Right lobe of liver (tissue), 6 donors: ENCODE measurements around the gene CDH3. TPM values are rescaled to one million over a fixed set of nuclear protein-coding genes. Genes with fewer than 3 reads are reported as not detected.

Experiments used
- ATAC-seq, 4 donors: fragments of 200-7000 bp; cut with Tn5 transposase; one replicate each; pipeline ENCODE4 v1.9.1; 2020; ENCODE audit warnings: mild to moderate bottlenecking in 4 of 4, moderate library complexity in 4 of 4
- DNase-seq, 3 donors: peaks; one replicate each; pipeline ENCODE4 v3.0.0-alpha.2; 2020
- H3K27ac ChIP-seq, 3 donors: fragments of 200-600 bp; one replicate each; pipeline ENCODE4 v1.8.0; 2022
- H3K27me3 ChIP-seq, 2 donors: fragments of 200-600 bp; one replicate each; pipeline ENCODE4 v1.8.0; 2022
- H3K36me3 ChIP-seq, 4 donors: fragments of 200-600 bp; sonication (generic) in 1 of 4; one replicate each; pipeline versions ENCODE4 v1.5.1 to v1.8.0; 2017 to 2022; ENCODE audit warnings: control low read depth in 1 of 4
- H3K4me1 ChIP-seq, 4 donors: fragments of 200-600 bp; sonication (generic) in 1 of 4; one replicate each; pipeline versions ENCODE4 v1.5.1 to v1.8.0; 2017 to 2022; ENCODE audit warnings: control low read depth in 1 of 4
- H3K4me3 ChIP-seq, 3 donors: fragments of 200-600 bp; one replicate each; pipeline ENCODE4 v1.8.0; 2022
- H3K9me3 ChIP-seq, 4 donors: fragments of 200-600 bp; sonication (generic) in 1 of 4; one replicate each; pipeline versions ENCODE4 v1.5.1 to v1.8.0; 2017 to 2022; ENCODE audit warnings: control low read depth in 1 of 4
- POLR2A ChIP-seq: fragments of 450-650 bp; IDR thresholded peaks from one replicate; pipeline ENCODE4 v1.6.1; 2017; ENCODE audit warnings: antibody characterized with exemption, mild to moderate bottlenecking
- WGBS: methylation state at CpG from one replicate; pipeline ENCODE4 v1.1.6; 2018; ENCODE audit warnings: low coverage, low lambda C conversion rate; ENCODE audit not compliant: insufficient coverage; ENCODE audit errors: missing lambda C conversion rate; 5-methylcytosine and 5-hydroxymethylcytosine counted together
- intact Hi-C, 2 donors: fragments of 100-400 bp; cut with DNase I; formaldehyde crosslinking; loops; one replicate each; pipeline versions ENCODE4 v1.11.2 to v1.14.1; 2022
- total RNA-seq, 6 experiments: library from RNA; depleted of rRNA in 2 of 6; stranded (reverse); fragments of >200 nt in 2 of 6; fragmentation: NEBNext Ultra II Directional in 3 of 6; extraction: Animal tissue kit (Norgen Biotek cat#: 25700) in 3 of 6; gene quantifications; one replicate each; pipeline versions ENCODE4 v1.1.0 to v1.2.4, GENCODE V29; 2016 to 2023
- TF ChIP-seq, protein P1 (sequence below), 4 donors: fragments of 200-600 bp in 3 of 4; fragments of 450-650 bp in 1 of 4; IDR thresholded peaks; one replicate each; pipeline versions ENCODE4 v1.5.1 to v1.8.0; 2016 to 2022; ENCODE audit warnings: antibody characterized with exemption in 4 of 4, mild to moderate bottlenecking in 2 of 4
- donor health status: DM: no; HTN: yes; CAD: no.
- donor health status: DM: no; HTN: no; CAD: no.
- donor health status: DM: no; HTN: no; CAD: no.
- donor health status: DM: no; HTN: yes; CAD: no.
- donor health status: DM: no; HTN: yes; CAD: no.

Gene CDH3
- total RNA-seq, 6 experiments from 2014 or later: 0.06 TPM; not detected in 5

DNA sequence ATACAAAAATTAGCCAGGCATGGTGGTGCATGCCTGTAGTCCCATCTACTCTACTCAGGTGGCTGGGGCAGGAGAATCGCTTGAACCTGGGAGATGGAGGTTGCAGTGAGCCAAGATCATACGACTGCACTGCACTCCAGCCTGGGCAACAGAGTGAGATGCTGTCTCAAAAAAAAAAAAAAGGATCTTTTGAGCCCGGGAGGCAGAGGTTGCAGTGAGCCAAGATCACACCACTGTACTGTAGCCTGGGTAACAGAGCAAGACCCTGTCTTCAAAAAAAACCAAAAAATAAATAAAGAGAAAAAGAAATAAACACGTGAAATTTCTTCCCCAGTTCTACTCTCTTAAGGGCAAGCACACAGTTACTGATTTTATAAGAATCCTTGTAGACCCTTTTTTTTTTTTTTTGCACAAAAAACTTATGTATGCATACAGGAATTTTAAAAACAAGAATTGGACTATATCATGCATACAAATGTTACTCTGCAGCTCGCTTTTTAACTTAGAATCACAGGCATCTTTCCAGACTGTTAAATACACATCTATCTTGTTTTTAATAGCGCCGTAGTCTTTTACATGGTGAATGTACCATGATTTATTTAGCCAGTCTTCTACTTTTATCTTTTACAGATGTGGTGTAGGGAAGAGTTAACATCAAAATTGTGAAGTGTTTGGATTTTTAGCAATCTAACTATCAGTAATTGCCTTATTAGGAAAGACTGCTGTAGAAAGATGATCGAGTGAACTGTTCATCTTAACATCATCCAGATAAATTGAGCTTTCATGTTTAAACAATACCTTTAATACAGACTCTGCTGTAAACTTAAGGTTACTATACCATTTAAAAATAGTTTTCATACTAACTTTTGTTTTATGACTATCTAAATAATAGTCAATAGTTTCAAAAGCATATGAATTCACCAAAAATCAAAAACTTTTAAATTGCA is 14.6 kb downstream of the CDH3 start:
- no peaks in the 10 kb centered on the region for H3K27me3 ChIP-seq
- intact Hi-C loops: no loop called here
- H3K9me3 ChIP-seq: no peaks in the 10 kb centered on the region
- no peaks in the 10 kb centered on the region for H3K4me1 ChIP-seq
- TF ChIP-seq, protein P1, sequence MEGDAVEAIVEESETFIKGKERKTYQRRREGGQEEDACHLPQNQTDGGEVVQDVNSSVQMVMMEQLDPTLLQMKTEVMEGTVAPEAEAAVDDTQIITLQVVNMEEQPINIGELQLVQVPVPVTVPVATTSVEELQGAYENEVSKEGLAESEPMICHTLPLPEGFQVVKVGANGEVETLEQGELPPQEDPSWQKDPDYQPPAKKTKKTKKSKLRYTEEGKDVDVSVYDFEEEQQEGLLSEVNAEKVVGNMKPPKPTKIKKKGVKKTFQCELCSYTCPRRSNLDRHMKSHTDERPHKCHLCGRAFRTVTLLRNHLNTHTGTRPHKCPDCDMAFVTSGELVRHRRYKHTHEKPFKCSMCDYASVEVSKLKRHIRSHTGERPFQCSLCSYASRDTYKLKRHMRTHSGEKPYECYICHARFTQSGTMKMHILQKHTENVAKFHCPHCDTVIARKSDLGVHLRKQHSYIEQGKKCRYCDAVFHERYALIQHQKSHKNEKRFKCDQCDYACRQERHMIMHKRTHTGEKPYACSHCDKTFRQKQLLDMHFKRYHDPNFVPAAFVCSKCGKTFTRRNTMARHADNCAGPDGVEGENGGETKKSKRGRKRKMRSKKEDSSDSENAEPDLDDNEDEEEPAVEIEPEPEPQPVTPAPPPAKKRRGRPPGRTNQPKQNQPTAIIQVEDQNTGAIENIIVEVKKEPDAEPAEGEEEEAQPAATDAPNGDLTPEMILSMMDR (IDR thresholded peaks at IDR 0.05): no peak
- TF ChIP-seq POLR2A: no peak
- WGBS: 47% methylated on average over 8 of the region's 8 CpGs
- no peaks in the 10 kb centered on the region for H3K36me3 ChIP-seq
- H3K27ac ChIP-seq: no peak overlapping the region
- no peak for DNase-seq
- no peak for ATAC-seq
- no peak overlapping the region for H3K4me3 ChIP-seq

DNA sequence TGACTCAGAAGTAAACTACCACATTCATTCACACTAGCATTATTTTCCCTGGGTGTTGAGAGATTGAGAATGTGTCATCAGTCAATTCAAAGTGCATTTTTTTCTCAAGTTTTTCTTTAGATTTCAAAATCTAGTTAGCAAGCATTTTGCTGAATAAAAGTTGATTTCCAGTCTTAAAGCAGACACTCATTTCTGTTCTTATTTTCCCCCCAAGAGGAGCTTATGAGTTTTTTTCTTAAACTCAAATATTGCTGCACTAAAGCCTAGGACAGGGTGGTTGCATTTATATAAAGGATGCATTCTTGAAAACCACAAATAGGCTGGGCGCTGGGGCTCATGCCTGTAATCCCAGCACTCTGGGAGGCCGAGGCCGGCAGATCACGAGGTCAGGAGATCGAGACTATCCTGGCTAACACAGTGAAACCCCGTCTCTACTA is 15.3 kb downstream of the CDH3 start:
- Histone ChIP-seq H3K4me1 (no peaks in the 10 kb centered on the region), H3K27ac (no peak overlapping the region), H3K4me3 (no peak overlapping the region), H3K9me3 (no peaks in the 10 kb centered on the region), H3K36me3 (no peaks in the 10 kb centered on the region), H3K27me3 (no peaks in the 10 kb centered on the region)
- intact Hi-C loops: no loop called here
- DNase-seq: no peak
- TF ChIP-seq POLR2A: no peak
- WGBS: 62% methylated on average over 6 of the region's 6 CpGs
- no peak for ATAC-seq

DNA sequence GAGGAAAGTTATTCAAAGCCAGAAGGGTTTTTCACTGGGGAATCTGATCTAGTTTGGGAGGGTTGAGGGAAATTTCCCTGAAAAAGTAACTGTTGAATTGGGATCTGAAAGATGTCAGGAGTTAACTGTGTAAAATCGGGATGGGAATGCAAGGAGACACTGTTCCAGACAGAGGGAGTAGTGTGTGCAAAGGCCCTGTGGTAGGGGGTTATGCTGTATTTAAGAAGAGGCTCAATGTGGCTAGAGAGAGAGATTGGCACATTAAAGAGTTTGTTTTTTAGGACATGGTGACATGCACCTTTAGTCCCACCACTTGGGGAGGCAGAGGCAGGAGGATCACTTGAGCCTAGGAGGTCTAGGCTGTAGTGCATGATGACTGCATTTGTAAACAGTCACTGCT is 16.9 kb downstream of the CDH3 start:
- ATAC-seq: no peak
- 50% methylated on average over 1 of the region's 1 CpG for WGBS
- Histone ChIP-seq H3K27ac (no peak overlapping the region), H3K4me1 (no peaks in the 10 kb centered on the region), H3K36me3 (no peaks in the 10 kb centered on the region), H3K4me3 (no peak overlapping the region), H3K9me3 (no peaks in the 10 kb centered on the region), H3K27me3 (no peaks in the 10 kb centered on the region)
- TF ChIP-seq, protein P1 (IDR thresholded peaks at IDR 0.05): no peak
- no peak for TF ChIP-seq POLR2A
- intact Hi-C loops: no loop called here
- DNase-seq: no peak

DNA sequence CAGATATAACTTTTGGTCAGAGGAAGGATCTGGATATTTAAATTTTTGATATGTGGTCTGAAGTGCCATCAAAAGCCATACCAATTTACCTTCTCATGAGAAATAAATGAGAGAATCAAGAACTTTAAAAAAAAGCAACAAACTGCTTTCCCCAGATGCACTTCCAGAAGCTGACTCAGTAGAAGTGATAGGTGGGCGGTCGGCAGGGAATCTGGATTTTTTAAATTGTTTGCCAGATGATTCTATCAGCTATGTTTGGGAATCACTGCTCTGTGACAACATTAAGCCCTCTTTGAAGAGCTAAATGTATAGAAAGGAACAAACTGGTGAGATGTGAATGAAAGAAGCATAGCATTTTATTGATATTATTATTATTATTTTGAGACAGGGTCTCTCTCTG is 19.2 kb downstream of the CDH3 start:
- no peaks in the 10 kb centered on the region for H3K9me3 ChIP-seq
- intact Hi-C loops: no loop called here
- H3K27me3 ChIP-seq: no peaks in the 10 kb centered on the region
- DNase-seq: no peak
- no peak for ATAC-seq
- no peak overlapping the region for H3K4me3 ChIP-seq
- 64% methylated on average over 2 of the region's 2 CpGs for WGBS
- TF ChIP-seq, protein P1 (IDR thresholded peaks at IDR 0.05): no peak
- TF ChIP-seq POLR2A: no peak
- H3K4me1 ChIP-seq: no peaks in the 10 kb centered on the region
- H3K36me3 ChIP-seq: no peaks in the 10 kb centered on the region
- H3K27ac ChIP-seq: no peak overlapping the region

DNA sequence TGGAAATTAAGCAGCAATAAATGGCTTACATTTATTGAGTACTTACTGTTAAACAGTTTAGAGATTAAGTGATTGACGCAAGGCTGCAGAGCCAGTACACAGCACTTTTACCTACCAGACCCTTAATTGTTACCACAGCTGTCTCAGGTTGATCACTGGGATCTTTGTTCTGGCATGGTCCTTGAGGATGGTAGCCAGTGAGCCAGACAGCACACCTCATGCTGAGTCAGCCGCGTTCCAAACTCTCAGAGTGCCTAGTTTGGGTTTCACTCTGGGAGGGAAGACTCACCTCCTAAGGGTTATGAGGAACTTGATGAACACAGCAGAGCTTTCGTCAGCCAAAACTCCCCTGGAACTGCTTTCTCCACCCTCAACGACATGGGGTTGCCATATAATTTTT is 20.4 kb downstream of the CDH3 start:
- no peak overlapping the region for H3K4me3 ChIP-seq
- 75% methylated on average over 3 of the region's 5 CpGs for WGBS
- no peaks in the 10 kb centered on the region for H3K36me3 ChIP-seq
- intact Hi-C loops: no loop called here
- H3K9me3 ChIP-seq: no peaks in the 10 kb centered on the region
- no peaks in the 10 kb centered on the region for H3K4me1 ChIP-seq
- no peaks in the 10 kb centered on the region for H3K27me3 ChIP-seq
- DNase-seq: no peak
- no peak for TF ChIP-seq POLR2A
- TF ChIP-seq, protein P1 (IDR thresholded peaks at IDR 0.05): no peak
- ATAC-seq: no peak
- H3K27ac ChIP-seq: no peak overlapping the region
